Bone marrow (tissue), 2 donors: ENCODE data around the gene SLC16A8.
"Not testable (repeated sequence)": the region's sequence is repeated elsewhere in the genome, so short reads cannot be mapped to it uniquely, and the experiment has no call there.

ENCODE experiments used
- DNase-seq, 2 donors: peaks; one replicate each; lab custom pipeline; 2025; lab: John Stamatoyannopoulos, UW

Gene SLC16A8, protein sequence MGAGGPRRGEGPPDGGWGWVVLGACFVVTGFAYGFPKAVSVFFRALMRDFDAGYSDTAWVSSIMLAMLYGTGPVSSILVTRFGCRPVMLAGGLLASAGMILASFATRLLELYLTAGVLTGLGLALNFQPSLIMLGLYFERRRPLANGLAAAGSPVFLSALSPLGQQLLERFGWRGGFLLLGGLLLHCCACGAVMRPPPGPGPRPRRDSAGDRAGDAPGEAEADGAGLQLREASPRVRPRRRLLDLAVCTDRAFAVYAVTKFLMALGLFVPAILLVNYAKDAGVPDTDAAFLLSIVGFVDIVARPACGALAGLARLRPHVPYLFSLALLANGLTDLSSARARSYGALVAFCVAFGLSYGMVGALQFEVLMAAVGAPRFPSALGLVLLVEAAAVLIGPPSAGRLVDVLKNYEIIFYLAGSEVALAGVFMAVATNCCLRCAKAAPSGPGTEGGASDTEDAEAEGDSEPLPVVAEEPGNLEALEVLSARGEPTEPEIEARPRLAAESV

DNA sequence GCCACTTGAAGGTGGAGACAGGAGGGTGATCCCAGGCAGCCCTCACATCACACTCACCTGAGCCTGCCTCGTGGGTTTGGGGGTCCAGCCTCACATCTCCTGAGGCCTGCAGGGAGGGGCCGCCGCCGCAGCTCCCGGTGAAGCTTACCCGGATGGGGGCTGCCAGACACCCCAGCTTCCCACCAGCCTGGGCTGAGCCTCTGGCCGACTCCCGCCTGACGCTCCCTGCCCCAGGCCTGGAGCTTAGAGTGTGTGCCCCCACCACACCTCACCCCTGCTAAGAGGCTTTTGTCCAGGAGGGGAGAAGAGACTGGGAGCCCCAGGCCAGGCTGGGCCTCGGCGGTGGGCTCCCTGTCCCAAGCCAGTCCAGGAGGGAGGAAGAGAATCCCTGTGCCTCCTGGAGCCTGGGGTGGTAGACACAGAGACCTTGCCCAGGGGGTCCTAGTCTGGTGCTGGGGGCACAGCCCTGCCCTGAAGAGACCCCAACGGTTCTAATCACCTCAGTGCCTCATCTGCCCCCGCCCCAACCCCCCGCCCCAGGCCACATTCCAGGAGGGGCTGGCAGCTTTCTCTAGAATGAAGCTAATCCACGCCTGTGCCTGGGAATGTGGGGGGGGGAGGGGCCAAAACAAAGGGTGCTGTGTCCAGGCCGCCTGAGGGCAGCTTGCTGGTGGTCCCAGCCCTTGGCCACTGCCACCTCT lies at the start of gene SLC16A8:
SLC16A8 (minus strand) TSS at position 254 of the 701 bp plus-strand sequence. CDS start 1,311 bp downstream, outside the sequence.
- DNase-seq = no peak

DNA sequence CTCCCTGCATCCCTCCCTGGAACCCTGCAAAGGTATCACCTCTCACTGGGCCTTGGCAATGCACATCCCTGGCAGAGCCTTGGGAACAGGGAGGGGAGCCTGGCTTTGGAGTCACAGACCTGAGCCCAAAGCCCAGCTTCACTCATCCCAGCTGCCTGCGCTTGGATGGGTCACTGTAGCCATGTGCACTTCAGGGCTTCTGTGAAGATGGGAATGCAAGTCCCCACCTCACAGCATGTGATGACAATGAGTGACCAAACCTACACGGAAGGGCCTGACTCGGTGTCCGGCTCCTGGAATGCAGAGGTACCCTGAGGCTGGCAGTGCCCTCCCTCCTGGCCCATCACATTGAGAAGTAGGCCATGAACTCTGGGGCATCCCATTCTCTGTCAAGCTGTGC lies 49.3 kb upstream of the SLC16A8 start:
- DNase-seq = no peak

DNA sequence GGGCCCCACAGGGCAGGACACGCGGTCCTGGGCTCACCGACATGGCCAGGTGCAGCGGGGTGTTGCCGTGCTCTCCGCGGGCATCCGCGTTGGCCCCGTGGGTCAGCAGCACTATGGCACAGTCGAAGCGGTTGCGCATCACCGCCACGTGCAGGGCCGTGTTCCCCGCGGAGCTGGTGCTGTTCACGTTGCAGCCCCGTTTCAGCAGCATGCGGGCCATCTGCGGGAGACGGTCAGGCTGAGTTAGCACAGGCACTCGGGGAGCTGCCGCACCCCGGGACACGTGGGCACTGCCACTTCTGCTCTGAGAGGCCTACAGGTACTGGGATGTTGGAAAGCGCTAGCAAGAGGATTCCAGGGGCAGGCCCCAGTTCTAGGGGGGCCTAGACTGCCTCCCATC lies 48.8 kb upstream of the SLC16A8 start:
- DNase-seq = no peak

DNA sequence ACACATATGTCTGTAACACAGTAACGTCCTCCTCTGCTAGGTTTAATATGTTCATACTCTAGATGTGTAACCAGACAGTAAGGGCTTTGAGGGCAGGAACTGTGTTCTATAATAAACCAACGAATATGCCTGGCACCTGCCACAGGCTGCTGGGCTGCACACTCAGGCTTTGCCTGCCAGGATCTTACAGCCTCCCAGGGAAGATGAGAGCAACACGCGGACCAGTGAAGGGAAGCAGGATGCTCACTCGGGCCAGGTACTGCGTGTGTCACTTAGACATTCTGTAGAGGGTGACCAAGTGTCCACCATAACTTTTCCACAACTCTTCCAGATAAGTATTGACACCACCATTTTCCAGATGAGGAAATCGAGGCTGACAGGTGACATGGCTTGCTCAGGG lies 48.2 kb upstream of the SLC16A8 start:
- DNase-seq = no peak

DNA sequence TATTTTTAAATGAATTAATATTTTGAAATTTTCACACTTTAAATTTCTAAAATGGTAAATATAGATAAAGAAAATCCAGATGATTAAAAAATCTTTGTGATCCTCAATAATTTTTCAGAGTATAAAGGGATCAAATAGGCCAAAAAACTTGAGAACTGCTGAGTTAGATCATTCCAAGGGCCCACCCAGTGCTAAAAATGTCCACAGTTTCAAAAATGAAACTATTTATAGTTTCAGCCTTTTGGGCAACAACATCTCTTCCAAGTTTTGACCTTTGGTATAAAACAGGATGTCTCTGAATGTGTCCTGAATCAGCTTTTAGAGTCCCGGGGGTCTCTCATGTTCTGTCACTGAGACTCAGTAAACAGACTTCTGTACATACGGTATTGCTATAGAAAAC lies 47.4 kb upstream of the SLC16A8 start:
- no peak for DNase-seq

DNA sequence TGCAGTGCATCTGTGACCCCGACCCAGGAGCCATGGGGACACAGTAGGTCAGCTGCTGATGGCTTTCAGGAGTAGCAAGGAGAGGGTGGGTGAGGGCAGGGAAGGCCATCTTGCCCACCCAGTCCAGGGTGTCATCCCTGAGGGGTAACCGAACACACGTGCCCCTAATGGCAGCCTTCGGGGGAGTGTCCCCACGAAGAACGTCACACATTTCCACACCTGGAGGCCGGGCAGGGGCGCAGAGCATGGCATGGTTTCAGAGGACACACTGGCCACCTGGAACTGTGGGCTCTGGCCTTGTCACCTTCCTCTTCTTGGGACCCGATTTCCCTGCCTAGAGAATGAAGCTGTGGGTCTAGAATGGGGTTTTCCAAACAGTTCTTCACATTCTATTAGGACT lies 45.9 kb upstream of the SLC16A8 start:
- DNase-seq = no peak

DNA sequence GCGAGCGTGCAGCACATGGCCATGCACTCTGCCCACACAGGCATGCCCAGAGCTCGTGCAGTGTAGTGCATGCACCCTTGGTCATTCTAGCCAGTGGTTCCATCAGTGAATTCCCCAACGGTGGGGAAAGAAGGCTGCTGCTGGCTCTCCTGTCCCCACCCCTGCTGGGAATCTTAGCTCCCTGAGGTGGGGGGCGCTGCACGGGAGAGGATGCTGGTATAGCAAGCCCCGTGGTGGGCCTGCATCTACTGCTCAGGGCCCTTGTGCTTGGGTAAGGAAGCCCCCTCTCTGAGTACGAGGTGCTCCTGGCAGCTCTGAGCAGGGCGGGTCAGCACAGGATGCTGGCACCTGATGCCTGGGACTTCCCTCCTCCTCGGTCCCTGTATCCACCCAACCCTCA lies 45.0 kb upstream of the SLC16A8 start:
- DNase-seq = no peak

DNA sequence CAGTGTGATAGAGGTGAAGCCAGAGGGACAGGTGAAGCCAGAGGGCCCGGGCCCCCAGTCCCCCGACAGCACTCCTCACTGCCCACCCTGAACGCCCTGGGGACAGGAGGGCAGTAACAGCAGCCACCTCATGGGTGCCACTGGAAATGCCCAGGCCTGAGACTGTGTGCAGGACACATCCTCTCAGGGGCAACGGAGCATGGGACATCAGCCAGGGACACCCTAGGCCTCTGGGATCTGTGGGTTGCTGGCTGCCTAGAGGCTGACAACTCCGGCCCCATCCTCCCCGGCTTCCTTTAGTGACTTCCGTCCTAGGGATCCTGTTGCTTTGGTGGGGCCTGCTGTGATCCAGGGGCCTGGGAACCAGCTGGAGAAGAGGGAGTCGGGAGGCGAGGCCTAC lies 43.9 kb upstream of the SLC16A8 start:
- no peak for DNase-seq

DNA sequence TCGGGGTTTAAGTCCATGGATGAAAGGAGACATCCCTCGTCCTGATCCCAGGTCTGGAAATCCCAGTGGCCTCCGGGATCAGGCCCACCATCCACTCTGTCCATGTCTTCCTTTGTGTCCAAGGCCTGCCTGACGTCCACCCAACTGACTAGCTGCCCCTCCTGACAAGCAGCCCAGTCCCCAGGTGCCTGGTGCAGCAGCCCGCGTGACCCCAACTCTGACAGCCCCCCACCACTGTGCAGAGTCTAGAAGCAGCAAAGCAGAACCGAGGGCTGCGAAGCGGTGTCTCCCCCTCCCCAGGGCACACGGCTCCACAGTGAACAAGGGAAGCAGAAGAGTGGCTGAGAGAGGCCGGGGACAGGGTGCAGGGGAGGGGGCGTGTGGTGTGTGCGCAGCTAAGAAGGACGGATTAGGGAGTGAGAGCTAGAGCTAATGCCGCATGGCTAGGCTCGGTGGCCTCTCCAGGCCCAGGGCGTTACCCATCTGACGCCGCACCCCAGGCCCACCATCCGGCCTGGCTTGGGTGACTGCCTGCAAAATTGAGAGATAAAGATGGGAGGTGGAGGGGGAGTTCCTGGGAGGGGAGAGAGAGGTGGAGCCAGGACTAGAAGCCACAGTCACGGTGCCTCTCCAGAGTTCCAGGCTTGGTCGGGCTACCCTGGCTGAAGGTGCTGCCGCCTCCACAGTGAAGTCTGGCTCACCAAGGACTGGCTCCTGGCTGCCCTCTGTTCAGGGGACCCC lies 43.1 kb upstream of the SLC16A8 start:
- DNase-seq = no peak

DNA sequence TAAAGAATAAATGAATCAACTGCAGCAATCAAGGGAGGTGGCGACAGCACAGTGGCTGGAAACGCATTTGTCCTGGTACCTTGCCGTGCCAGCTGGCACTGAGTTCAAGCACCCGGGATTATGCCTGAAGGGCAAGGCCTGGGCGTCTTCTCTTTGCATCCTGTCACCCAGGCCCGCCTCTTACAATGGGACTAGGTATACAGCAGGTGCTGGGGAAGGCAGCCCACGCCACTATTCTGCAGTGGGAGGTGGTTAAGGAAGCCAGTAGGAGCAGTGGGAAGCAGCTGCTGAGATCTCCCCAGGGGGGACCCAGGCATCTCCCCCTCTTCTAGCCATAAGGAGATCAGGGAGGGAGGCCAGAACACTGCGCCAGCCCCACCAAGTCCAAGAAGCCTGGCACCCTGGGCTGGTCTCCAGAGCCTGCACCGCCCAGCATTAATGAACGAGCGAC lies 41.8 kb upstream of the SLC16A8 start:
- DNase-seq = no peak

DNA sequence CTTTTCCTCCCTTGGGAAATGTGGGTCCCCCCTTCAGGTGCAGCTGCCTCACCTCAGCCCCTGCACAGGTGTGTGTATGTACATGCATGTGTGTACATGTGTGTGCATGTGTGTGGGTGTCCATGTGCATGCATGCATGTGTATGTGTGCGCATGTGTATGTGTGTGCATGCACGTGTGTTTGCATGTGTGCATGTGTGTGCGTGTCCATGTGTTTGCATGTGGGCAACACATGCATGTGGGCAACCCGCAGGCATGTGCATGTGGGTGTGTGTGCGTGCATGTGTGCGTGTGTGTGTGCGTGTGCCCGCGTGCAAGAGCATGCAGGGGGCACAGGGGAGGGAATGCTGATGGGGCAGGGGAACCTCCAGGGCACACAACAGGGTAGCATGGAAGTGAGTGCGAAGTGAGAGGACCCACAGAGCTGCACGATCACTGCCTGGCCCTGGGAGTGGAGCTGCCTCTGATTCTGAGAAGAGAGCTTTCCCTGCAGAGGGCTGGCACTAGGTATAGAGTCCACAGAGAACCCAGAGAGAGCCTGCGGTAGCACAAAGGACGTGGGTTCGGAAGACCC lies 41.1 kb upstream of the SLC16A8 start:
- no peak for DNase-seq

DNA sequence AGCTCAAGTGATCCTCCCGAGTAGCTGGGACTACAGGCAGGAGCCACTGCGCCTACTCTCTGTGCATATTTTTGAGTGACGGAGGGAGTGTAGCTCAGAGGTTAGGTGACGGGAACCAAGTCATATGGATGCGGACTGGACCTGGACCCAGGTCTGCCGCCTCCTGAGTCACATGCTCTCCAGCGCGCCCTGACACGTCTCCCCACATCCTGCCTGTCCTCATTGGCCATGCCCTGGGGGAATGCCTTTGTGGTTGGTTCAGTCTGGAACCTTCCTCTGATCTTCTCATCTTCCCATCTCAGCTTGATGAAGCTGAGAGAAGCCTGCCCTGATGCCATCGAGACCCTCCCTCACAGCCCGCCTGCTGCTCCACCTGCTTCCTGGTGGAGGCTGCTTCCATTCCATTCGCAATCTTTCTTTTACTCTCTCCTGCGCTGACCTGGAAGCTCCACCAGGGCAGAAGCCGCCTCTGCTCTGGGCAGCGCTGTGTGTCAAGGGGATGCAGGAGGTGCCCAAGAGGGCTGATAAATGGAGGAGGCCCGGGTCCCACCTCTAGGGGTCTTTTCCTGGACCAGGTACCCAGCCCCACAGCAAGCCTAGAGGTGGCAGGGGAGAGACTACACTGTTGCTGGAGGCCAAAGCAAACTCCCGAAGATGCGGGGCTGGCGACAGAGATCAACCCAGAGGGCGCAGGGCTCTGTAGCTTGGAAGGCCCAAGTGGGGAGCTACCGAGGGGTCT lies 40.4 kb upstream of the SLC16A8 start:
- DNase-seq = no peak

DNA sequence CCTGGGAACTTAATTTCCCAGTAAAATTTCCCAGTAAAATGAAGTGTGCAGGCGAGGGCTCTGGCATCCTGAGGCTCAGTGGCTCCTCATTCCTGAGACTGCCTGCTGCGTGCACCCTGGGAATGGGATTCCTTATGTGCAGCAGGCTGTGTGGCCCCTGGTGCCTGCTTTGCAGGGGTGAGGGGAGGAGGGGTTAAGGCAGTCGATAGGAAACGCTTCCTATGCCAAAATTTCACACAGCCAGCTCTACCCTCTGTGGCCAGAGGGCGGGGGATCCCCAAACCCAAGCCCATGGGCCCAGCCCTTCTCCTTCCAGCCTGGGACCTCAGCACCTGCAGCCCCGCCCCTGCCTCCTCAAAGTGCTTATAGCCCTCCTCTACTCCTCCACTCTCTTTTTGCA lies 38.6 kb upstream of the SLC16A8 start:
- DNase-seq = no peak

DNA sequence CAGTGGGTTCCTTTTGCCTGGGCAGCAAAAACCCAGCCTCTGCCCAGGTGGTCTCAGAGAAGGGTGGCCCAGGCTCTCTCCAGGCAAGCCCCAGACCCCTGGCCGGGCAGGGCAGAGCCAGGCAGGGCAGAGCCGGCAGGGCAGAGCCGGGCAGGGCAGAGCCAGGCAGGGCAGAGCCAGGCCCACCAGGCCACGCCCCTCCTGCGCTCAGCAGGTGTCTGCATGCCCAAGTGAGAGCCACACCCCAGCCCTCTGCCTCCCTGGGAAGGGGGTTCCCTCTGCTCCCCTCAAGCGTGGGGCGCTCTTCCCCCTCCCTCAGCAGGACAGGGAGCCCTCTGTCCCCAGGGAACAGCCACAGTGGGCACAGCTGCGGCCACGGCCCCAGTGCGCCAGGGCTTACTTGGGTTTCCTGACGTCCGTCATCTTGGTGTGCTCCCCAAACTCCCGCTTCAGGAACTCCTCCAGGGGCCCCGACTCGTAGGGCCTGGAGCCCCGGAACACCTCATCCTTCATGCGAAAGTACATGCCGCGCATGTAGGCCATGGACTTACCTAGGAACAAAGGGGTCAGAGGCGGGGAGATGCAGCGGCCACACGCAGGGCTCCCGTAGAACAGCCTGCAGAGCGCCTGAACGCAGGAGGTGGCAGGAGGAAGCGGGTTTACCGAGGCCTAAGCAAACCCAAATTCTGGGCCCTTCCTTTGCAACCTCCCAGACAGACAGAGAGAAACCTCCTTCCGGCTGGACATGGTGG lies 36.6 kb upstream of the SLC16A8 start:
- no peak for DNase-seq

DNA sequence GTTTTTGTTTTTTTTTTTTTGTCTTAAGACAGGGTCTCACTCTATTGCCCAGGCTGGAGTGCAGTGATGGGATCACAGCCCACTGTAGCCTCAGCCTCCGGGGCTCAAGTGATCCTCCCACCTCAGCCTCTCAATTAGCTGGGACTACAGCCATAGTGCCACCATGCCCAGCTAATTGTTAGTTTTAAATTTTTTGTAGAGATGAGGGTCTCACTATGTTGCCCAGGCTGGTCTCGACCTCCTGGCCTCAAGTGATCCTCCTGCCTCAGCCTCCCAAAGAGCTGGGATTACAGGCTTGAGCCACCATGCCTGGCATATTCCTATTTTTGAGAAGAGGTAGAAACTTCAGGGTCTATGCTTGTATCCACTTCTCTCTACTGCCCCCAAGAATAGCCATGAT lies 34.8 kb upstream of the SLC16A8 start:
- DNase-seq = not testable (repeated sequence)

DNA sequence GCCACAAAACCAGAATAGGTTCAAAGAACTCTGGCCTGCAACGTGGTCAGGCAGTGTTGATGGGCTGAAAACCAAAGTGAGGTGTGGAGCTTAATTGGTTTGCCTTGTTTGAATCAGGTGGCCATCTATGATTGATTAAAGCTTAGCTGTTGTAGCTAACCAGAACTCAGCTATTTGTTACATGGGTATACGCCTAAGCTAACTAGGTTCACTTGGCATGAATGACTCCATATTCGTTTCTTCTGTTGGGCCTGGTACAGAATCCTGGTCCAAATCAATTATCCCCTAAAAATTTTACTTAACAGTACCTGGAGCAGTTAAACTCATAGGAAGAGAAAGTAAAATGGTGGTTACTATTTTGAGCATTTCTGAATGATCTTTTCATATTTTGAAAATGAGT lies 34.2 kb upstream of the SLC16A8 start:
- DNase-seq = no peak

DNA sequence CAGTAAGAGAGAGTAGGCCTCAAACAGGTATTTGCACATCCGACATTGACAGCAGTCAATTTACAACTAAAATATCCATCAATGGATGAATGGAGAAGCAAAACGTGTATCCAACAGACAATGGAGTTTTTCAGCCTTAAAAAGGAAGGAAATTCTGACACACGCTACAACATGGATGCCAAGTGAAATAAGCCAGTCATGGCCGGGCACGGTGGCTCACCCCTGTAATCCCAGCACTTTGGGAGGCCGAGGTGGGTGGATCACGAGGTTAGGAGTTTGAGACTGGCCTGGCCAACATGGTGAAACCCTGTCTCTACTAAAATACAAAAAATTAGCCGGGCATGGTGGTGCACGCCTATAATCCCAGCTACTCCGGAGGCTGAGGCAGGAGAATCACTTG lies 33.6 kb upstream of the SLC16A8 start:
- DNase-seq = not testable (repeated sequence)

DNA sequence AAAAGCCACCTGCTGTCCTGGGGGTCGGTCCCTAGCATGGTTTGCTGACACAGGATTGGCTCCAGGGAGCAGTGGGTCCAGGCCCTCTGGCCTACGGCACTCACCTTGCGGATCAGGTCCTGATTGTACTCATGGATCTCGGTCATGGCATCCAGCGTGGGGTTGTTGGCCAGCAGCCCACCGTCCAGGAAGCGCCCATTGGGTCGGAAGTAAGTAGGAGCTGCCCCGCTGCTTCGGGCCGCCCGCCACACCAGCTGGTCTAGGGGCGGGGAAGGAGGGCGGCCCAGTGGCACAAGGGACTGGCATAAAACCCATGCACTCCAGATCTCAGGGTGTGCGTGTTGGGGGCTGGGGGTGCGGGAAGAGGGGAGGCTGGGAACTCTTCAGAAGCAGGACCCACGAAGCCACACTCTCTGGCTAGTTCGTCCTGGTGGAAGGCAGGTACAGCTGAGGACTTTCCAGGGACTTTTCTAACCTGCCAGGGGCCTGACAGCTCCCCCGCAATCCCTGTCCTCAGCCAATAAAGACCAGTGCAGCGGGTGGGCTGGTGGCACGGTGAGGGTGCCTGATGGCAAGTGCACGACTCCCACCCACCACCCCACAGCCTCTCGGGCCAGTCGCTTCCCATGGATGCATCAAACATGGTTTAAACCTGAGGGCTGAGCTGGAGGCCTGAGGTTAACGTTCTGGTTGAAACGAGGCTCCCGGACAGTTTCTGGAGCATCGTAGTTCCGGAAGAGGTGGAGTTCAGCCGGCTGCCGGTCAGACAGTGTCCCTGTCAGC lies 31.6 kb upstream of the SLC16A8 start:
- DNase-seq = no peak

DNA sequence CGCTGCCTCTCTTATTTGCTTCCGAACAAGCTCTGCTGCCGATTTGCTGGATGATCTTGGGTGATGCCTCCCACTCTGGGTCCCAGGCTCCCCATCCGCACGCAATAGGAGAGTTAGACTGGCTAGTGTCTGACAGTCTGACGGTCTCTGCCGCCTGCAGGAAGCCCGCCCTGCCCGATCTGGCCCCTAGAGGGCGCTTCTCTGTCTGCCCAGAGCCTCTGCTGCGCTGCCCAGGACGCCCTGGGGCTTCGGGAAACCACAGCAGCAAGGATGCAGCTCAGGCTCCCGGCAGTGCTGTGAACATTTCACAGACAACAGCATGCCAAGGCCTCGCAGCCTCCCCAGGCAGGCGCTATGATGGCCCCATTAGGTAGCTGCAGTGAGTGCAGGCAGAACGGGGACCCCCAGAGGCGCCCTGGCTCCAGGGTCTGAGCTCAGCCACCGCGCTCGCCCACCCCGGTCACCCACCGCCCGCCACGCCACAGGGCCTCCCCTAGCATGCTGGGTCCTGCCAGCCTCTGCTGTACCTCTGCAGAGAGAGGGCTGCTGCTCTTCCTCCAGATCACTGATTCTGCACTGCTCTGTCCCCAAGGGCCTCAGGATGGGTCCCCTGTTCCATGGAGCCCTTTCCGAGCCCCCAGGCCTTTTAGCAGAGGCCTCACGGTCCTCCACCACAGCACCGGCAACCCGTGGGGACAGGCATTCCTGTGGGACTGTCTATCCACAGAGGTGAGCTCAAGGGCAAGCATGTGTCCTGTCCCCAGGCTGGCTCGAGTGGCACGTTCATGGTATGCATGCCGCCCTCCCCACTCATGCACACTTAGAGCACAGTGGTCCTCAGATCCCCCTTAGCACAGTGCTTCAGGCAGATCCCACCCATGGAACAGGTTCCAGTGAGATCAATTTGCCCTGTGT lies 30.8 kb upstream of the SLC16A8 start:
- peak; percentile 48 to 67 for DNase-seq
